ENCODE data around the gene ZFPM1. TPM values are rescaled to one million over a fixed set of nuclear protein-coding genes. Genes with fewer than 3 reads are reported as not detected.

The ZFPM1 gene
- total and polyA plus RNA-seq, 4 donors: 0.19 to 12.8 (median 5.3) TPM

GRCh38 chr16:88439706-88440105, 13.4 kb upstream of the ZFPM1 start (continued):
- TF ChIP-seq, protein P1, sequence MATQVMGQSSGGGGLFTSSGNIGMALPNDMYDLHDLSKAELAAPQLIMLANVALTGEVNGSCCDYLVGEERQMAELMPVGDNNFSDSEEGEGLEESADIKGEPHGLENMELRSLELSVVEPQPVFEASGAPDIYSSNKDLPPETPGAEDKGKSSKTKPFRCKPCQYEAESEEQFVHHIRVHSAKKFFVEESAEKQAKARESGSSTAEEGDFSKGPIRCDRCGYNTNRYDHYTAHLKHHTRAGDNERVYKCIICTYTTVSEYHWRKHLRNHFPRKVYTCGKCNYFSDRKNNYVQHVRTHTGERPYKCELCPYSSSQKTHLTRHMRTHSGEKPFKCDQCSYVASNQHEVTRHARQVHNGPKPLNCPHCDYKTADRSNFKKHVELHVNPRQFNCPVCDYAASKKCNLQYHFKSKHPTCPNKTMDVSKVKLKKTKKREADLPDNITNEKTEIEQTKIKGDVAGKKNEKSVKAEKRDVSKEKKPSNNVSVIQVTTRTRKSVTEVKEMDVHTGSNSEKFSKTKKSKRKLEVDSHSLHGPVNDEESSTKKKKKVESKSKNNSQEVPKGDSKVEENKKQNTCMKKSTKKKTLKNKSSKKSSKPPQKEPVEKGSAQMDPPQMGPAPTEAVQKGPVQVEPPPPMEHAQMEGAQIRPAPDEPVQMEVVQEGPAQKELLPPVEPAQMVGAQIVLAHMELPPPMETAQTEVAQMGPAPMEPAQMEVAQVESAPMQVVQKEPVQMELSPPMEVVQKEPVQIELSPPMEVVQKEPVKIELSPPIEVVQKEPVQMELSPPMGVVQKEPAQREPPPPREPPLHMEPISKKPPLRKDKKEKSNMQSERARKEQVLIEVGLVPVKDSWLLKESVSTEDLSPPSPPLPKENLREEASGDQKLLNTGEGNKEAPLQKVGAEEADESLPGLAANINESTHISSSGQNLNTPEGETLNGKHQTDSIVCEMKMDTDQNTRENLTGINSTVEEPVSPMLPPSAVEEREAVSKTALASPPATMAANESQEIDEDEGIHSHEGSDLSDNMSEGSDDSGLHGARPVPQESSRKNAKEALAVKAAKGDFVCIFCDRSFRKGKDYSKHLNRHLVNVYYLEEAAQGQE (IDR thresholded peaks at IDR 0.05): no peak

GRCh38 chr16:88440111-88440510, 13.0 kb upstream of the ZFPM1 start:
- peaks cover 1 to 9% (median 6%) of the 10 kb centered on the region in 4 donors for H3K4me1 ChIP-seq (ENCODE audit: control insufficient read depth in 4 of 4, insufficient read depth in 4 of 4, low read length in 3 of 4)
- H3K9ac ChIP-seq (ENCODE audit: low read depth in 1 of 2, low read length in 2 of 2): no peak overlapping the region
- H3K9me3 ChIP-seq (ENCODE audit: control insufficient read depth in 4 of 4, low read length in 3 of 4): no peaks in the 10 kb centered on the region
- TF ChIP-seq MAX (IDR thresholded peaks at IDR 0.05) (no peak), HNF4A (conservative IDR thresholded peaks at IDR 0.05) (no peak), GABPA (IDR thresholded peaks at IDR 0.05 in 1 of 2, conservative IDR thresholded peaks at IDR 0.05 in 1 of 2) (no peak), RAD21 (IDR thresholded peaks at IDR 0.05) (no peak), EGR1 (IDR thresholded peaks at IDR 0.05; ENCODE audit: low read depth in 2 of 2) (no peak), TAF1 (conservative IDR thresholded peaks at IDR 0.05) (no peak), RXRA (IDR thresholded peaks at IDR 0.05) (no peak), SP1 (IDR thresholded peaks at IDR 0.05) (no peak), NR2F2 (IDR thresholded peaks at IDR 0.05) (no peak), ZBTB33 (IDR thresholded peaks at IDR 0.05) (no peak)
- no peak for DNase-seq (ENCODE audit: low spot score)
- no peak overlapping the region for H3K27ac ChIP-seq (ENCODE audit: low read depth in 1 of 2, low read length in 2 of 2)
- H3K36me3 ChIP-seq (ENCODE audit: control insufficient read depth in 4 of 4, insufficient read depth in 3 of 4, low read depth in 1 of 4, low read length in 3 of 4): no peaks in the 10 kb centered on the region
- no peaks in the 10 kb centered on the region for H3K27me3 ChIP-seq (ENCODE audit: control insufficient read depth in 4 of 4, insufficient read depth in 4 of 4, low read length in 3 of 4)
- WGBS: 82% methylated on average over 14 of the region's 14 CpGs
- no peak overlapping the region for H3K4me3 ChIP-seq (ENCODE audit: low read depth in 1 of 3, low read length in 3 of 3)

DNA sequence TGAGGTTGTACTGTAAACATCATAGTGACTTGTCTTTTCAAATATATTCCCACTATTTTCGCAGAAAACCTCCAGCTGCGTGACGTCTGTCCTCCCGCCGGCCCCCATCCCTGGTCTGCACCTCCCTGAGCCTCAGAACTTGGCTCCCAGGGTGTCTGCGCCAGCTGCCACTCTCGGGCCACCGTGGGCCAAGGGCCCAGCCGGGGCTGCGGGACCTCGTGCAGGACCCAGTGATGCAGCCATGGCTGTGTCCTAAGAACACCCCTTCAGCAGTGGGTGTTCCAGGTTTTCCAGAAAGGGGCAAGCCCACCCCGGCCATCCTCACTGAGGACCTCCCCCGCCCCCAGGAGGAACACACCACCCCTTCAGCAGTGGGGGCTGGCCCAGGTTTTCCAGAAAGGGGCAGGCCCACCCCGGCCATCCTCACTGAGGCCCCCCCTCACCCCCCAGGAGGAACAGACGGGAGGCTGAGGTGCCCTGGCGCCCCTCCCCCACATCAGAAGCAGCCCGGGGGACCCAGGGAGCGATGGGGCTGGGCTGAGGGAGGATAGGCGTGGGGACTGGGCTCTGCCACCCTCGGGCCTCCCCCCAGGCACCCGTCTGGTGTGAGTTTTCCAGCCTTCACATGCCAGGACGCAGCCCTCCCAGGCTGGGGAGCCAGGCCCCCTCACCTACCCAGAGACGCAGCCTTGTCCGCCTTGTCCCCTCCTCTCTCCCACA, 12.2 kb upstream of the ZFPM1 start:
- Histone ChIP-seq H3K27me3 (ENCODE audit: control insufficient read depth in 4 of 4, insufficient read depth in 4 of 4, low read length in 3 of 4) (no peaks in the 10 kb centered on the region), H3K4me1 (ENCODE audit: control insufficient read depth in 4 of 4, insufficient read depth in 4 of 4, low read length in 3 of 4) (peaks cover 1 to 9% (median 6%) of the 10 kb centered on the region in 4 donors), H3K4me3 (ENCODE audit: low read depth in 1 of 3, low read length in 3 of 3) (no peak overlapping the region), H3K9ac (ENCODE audit: low read depth in 1 of 2, low read length in 2 of 2) (no peak overlapping the region), H3K27ac (ENCODE audit: low read depth in 1 of 2, low read length in 2 of 2) (no peak overlapping the region), H3K9me3 (ENCODE audit: control insufficient read depth in 4 of 4, low read length in 3 of 4) (no peaks in the 10 kb centered on the region), H3K36me3 (ENCODE audit: control insufficient read depth in 4 of 4, insufficient read depth in 3 of 4, low read depth in 1 of 4, low read length in 3 of 4) (no peaks in the 10 kb centered on the region)
- 85% methylated on average over 24 of the region's 24 CpGs for WGBS
- no peak for TF ChIP-seq FOXA1 (IDR thresholded peaks at IDR 0.05)
- TF ChIP-seq GABPA (IDR thresholded peaks at IDR 0.05 in 1 of 2, conservative IDR thresholded peaks at IDR 0.05 in 1 of 2): no peak
- no peak for DNase-seq (ENCODE audit: low spot score)

Measured in liver (tissue), 9 donors.